ENCODE data around the gene NCOA7. TPM values are rescaled to one million over a fixed set of nuclear protein-coding genes. Genes with fewer than 3 reads are reported as not detected.

The NCOA7 gene
- total and polyA plus RNA-seq, 10 of the 15 experiments (the other 5 are each of a cell fraction or from before 2014, with no cell fraction given) = 18.9 to 50.3 (median 34.2) TPM

- Histone ChIP-seq H3K27ac (ENCODE audit: control insufficient read depth, insufficient read depth) (peak overlapping the region; percentile 63), H3K4me1 (ENCODE audit: control insufficient read depth, insufficient read depth, low read length) (peaks cover 27% of the 10 kb centered on the region), H3K4me3 (peak overlapping the region; percentile 57), H3K79me2 (ENCODE audit: control insufficient read depth, insufficient read depth, low read length) (peaks cover 51% of the 10 kb centered on the region), H3K4me2 (ENCODE audit: control insufficient read depth, insufficient read depth) (peak overlapping the region; percentile 85), H3K27me3 (replicated peaks in 1 of 2; ENCODE audit: control insufficient read depth in 2 of 2, insufficient read depth in 2 of 2, low read length in 1 of 2) (no peaks in the 10 kb centered on the region), H2AFZ (ENCODE audit: control insufficient read depth, low read depth, low read length) (peak overlapping the region; percentile 54), H3K9ac (ENCODE audit: control insufficient read depth, insufficient read depth, low read length) (peak overlapping the region; percentile 41), H4K20me1 (ENCODE audit: control insufficient read depth, insufficient read depth) (no peaks in the 10 kb centered on the region), H3K9me3 (replicated peaks; ENCODE audit: control insufficient read depth, insufficient read depth, low read length) (no peaks in the 10 kb centered on the region; the same call in 2 of the 3 replicates), H3K36me3 (ENCODE audit: control insufficient read depth in 2 of 2, insufficient read depth in 2 of 2, low read length in 1 of 2) (peaks cover 3 to 10% of the 10 kb centered on the region in 2 experiments; a peak in 3 of 4 replicates)
- ATAC-seq = peak; percentile 30
- 26% methylated on average over 2 of the region's 2 CpGs for WGBS (ENCODE audit: insufficient coverage, insufficient replicate concordance, low lambda C conversion rate, missing lambda C conversion rate)
- ChIA-PET SMC1A (ENCODE audit: uncharacterized antibody, unreplicated experiment) (interaction anchor here (0.6 to 15.7 kb wide), 8 partner anchors 10 to 79 kb away, joined by 3 to 325 read pairs (median 3); partner anchors contain the start of gene NCOA7), RAD21 (ENCODE audit: unreplicated experiment) (interaction anchor here (0.6 to 4.9 kb wide), 7 partner anchors 13 to 37 kb away, joined by 3 to 34 read pairs (median 3); partner anchors contain the start of gene NCOA7), CTCF (interaction anchor here (0.7 to 2.6 kb wide), 8 partner anchors 10 to 147 kb away, joined by 3 to 10 read pairs (median 4); partner anchors contain the start of gene HINT3), POLR2A (interaction anchor here (0.7 to 3.0 kb wide), 7 partner anchors 10 to 168 kb away, joined by 3 to 15 read pairs (median 3); partner anchors contain the start of gene TRMT11)
- intact Hi-C loops (cut with micrococcal nuclease; ENCODE audit: unreplicated experiment) (no loop called here), in situ Hi-C loops (cut with MboI) (no loop called here)
- BruUV-seq (replicated peaks) = no TSS peak
- DNase-seq (ENCODE audit: low read depth, low spot score) = no peak
- no peak for FAIRE-seq
- TF ChIP-seq MYB (IDR thresholded peaks at IDR 0.05; ENCODE audit: borderline replicate concordance, low read depth, low read length) (no peak), RBBP5 (conservative IDR thresholded peaks at IDR 0.05) (no peak), NR2C2 (IDR thresholded peaks at IDR 0.05; ENCODE audit: borderline replicate concordance, control insufficient read depth, insufficient read length, low read depth) (no peak), MTA2 (IDR thresholded peaks at IDR 0.05; ENCODE audit: low read depth) (no peak), IKZF1 (conservative IDR thresholded peaks at IDR 0.05) (0 out of 2 replicates have a peak, but pooled peaks have one; percentile 14), TCF7 (IDR thresholded peaks at IDR 0.05; ENCODE audit: borderline replicate concordance) (no peak), IKZF2 (IDR thresholded peaks at IDR 0.05) (0 out of 4 replicates have a peak, but pooled peaks of 1 of the 2 experiments have one; percentile 25), IRF4 (IDR thresholded peaks at IDR 0.05; ENCODE audit: low read depth, low read length) (no peak), BHLHE40 (IDR thresholded peaks at IDR 0.05; ENCODE audit: borderline replicate concordance in 1 of 2, low read depth in 2 of 2, low read length in 1 of 2) (no peak), PBX3 (IDR thresholded peaks at IDR 0.05; ENCODE audit: insufficient replicate concordance, low read depth, low read length) (no peak), CEBPB (IDR thresholded peaks at IDR 0.05; ENCODE audit: borderline replicate concordance in 1 of 2, low read depth in 2 of 2, low read length in 2 of 2) (no peak), SP1 (IDR thresholded peaks at IDR 0.05; ENCODE audit: low read depth, low read length) (no peak), TBL1XR1 (IDR thresholded peaks at IDR 0.05; ENCODE audit: low read depth, low read length) (no peak), NBN (IDR thresholded peaks at IDR 0.05) (no peak), ESRRA (IDR thresholded peaks at IDR 0.05; ENCODE audit: low read length) (no peak), PML (IDR thresholded peaks at IDR 0.05; ENCODE audit: low read length) (no peak), SIX5 (IDR thresholded peaks at IDR 0.05; ENCODE audit: low read depth, low read length, severe bottlenecking) (no peak), PAX5 (IDR thresholded peaks at IDR 0.05; ENCODE audit: borderline replicate concordance, low read depth, low read length) (no peak), RCOR1 (conservative IDR thresholded peaks at IDR 0.05; ENCODE audit: low read depth, low read length) (no peak), CBFB (IDR thresholded peaks at IDR 0.05; ENCODE audit: low read depth) (no peak), ELK1 (IDR thresholded peaks at IDR 0.05; ENCODE audit: low read depth, low read length) (no peak), CREM (IDR thresholded peaks at IDR 0.05; ENCODE audit: low read depth) (no peak), MEF2A (IDR thresholded peaks at IDR 0.05; ENCODE audit: insufficient read depth, low read depth, low read length) (no peak), FOXM1 (IDR thresholded peaks at IDR 0.05; ENCODE audit: low read depth, low read length) (0 out of 2 replicates have a peak, but pooled peaks have one; percentile 38)
These were observed 27.5 kb downstream of the NCOA7 start for GRCh38 chr6:125818225-125818657.

Measured in GM12878 (cell line).